Lower leg skin (tissue), 3 donors: ENCODE data around the gene ABLIM1.

ENCODE experiments used
- POLR2A ChIP-seq, 2 donors: fragments of 450-650 bp; IDR thresholded peaks; one replicate each; pipeline ENCODE4 v1.6.1; 2016 to 2017; ENCODE audit warnings: antibody characterized with exemption in 2 of 2, mild to moderate bottlenecking in 1 of 2, moderate library complexity in 1 of 2
- TF ChIP-seq, protein P1 (sequence below), 3 donors: fragments of 450-650 bp; IDR thresholded peaks; one replicate each; pipeline ENCODE4 v1.5.1; 2016; ENCODE audit warnings: antibody characterized with exemption in 3 of 3, mild to moderate bottlenecking in 3 of 3, moderate library complexity in 2 of 3

DNA sequence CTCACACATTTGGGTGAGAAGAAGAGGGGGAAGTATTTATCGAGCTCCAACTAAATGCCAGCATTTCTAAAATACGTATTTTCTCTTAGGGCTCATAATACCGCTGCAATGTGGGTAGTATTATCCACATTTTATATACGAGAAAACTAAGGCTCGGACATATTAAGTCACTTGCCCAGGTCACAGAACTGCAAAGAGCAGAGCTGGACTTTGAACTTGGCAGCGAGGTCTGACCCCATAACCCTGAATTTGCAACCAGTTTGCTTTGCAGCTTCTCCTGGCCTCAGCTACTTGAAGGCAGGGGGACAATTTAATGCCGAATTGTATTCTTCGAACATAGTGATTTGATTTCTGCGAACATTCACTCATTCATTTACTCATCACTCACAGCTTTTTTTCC, 7.2 kb downstream of the ABLIM1 start:
- no peak for TF ChIP-seq POLR2A (IDR thresholded peaks at IDR 0.05)
- TF ChIP-seq, protein P1, sequence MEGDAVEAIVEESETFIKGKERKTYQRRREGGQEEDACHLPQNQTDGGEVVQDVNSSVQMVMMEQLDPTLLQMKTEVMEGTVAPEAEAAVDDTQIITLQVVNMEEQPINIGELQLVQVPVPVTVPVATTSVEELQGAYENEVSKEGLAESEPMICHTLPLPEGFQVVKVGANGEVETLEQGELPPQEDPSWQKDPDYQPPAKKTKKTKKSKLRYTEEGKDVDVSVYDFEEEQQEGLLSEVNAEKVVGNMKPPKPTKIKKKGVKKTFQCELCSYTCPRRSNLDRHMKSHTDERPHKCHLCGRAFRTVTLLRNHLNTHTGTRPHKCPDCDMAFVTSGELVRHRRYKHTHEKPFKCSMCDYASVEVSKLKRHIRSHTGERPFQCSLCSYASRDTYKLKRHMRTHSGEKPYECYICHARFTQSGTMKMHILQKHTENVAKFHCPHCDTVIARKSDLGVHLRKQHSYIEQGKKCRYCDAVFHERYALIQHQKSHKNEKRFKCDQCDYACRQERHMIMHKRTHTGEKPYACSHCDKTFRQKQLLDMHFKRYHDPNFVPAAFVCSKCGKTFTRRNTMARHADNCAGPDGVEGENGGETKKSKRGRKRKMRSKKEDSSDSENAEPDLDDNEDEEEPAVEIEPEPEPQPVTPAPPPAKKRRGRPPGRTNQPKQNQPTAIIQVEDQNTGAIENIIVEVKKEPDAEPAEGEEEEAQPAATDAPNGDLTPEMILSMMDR (IDR thresholded peaks at IDR 0.05): no peak
